Measurements from ENCODE around the gene GLT1D1. TPM values are rescaled to one million over a fixed set of nuclear protein-coding genes. Genes with fewer than 3 reads are reported as not detected.
"Not testable (repeated sequence)": the region's sequence is repeated elsewhere in the genome, so short reads cannot be mapped to it uniquely, and the experiment has no call there.

Gene GLT1D1
- total RNA-seq, 2 experiments from 2014 or later = 0.38 to 0.48 TPM

DNA sequence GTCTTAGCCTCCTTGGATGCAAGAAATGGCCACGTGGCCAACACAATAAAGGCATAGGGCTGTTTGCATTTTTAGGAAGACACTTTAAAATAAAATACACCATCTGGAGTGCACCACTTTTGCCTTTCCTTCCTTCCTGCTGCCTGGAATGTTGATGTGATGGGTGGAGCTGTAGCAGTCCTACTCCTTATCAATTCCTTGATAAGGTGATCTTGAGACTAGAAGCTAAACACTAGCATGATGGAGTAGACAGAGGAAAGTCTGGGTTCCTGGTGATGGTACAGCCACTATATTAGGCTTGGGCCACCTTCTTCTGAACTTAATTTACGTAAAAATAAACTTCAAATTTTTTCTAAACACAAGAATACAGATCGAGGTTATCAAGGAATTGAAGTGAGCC, 2.9 kb upstream of the GLT1D1 start:
- CTCF ChIA-PET = no interaction called here
- POLR2A ChIA-PET = no interaction called here

DNA sequence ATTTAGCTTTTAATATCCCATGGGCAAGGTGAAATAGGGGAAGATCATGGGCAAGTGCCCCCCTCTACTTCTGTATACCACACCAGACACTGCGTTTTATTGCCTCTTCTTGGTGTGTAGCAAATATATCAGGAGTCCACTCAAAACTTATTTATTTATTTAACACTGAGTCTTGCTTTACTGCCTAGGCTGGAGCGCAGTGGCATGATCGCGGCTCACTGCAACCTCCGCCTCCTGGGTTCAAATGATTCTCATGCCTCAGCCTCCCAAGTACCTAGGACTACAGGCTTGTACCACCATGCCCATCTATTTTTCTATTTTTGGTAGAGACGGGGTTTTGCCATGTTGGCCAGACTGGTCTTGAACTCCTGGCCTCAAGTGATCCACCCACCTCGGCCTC, 1.8 kb upstream of the GLT1D1 start:
- POLR2A ChIA-PET, CTCF ChIA-PET: not testable (repeated sequence)

DNA sequence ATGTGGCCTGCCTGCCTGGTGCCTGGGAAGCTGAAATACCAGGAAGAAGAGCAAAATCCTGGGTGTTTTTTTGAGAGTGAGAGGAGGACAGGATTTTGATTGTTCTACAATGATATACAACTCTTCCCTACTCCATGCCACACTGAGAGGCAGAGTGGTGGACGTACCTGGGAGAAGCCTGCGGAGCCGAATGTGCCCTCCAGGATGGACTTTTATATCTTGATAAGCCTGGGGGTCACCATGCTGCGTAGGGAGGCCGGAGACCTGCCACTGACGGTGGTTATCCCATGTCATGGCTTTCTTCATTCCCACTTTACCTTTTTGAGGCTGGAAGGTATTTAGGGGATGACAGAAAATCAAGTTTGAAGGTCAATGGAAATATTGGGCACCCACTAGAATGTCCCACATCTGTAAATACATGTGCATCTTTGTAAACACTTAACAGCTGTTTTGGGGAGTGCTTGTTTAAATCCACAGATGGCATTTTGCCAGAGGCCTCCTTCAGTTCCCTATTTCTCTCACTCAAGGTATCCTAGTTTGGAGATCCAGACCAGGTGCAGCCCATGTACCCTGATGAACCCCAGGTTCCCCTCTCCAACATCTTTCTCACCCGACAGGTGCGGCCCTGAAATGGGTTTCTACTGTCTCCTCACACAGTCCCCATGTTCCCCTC, 1.1 kb upstream of the GLT1D1 start:
- POLR2A ChIA-PET = no interaction called here
- CTCF ChIA-PET = no interaction called here

DNA sequence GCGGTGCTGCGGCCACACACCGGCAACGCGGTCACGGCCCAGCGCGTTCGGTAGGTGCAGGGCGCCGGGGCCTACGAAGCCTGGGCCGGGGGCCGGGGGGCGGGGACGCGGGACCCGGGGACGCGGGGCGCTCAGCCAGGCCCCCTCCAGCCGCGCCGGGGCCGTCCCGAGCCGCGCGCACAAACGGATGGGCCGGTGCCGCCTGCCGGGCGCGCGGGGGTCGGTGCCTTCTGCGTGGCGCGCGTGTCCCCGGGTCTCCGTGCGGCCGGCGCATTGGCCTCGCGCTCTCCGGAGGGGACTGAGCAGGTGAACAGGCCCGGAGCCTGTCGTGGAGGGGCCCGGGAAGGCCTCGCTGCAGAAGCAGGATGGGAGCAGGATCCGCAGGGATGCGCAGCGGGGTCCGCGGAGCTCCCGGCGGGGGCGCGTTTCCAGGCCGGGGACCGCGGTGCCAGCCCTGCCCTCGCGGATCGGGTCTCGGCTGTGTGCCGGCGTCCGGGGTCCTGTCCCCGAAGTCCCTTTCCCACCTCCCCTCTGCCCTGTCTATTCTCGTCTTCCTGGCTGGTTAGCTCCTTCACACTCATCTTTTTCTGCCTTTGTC, 421 bp downstream of the GLT1D1 start:
- POLR2A ChIA-PET = no interaction called here

DNA sequence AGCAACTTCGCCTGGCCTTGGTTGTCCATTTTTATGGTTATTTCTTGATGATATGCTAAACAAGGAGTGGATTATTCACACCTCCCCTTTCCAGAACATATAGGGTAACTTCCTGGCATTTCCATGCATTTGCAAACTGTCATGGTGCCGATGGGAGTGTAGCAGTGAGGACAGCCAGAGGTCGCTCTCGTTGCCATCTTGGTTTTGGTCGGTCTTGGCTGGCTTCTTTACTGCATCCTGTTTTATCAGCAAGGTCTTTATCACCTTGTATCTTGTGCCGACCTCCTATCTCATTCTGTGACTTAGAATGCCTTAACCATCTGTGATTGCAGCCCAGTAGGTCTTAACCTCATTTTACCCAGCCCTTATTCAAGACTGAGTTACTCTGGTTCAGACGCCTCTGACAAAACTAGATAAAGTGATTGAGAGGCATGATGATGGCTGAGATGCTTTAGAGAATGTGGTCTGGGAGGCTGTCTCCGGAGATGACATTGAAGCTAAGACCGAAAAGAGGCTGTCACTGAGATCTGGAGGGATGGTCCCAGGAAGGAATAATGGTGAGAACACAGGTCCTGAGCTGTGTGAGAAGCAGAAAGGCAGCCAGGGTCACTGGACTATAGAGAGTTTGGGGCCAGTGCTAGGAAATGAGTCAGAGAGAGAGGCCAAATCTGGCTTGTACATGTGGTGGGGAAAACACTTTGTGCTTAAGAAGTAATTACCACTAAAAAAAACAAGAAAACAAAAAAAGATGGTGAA, 2.9 kb downstream of the GLT1D1 start:
- CTCF ChIA-PET = no interaction called here
- POLR2A ChIA-PET = no interaction called here

More for the DNA sequence above, 421 bp downstream of the GLT1D1 start:
- CTCF ChIA-PET = no interaction called here

DNA sequence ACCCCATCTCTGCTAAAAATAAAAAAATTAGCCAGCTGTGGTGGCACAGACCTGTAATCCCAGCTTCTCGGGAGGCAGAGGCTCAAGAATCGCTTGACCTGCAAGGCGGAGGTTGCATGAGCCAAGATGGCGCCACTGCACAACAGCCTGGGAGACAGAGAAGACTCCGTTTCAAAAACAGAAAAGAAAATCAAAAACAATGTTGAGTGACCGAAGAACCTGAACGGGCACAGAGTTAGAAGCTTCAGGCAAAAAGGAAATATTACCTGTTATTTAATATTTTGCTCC, 3.5 kb downstream of the GLT1D1 start:
- ChIA-PET POLR2A (no interaction called here), CTCF (no interaction called here)

DNA sequence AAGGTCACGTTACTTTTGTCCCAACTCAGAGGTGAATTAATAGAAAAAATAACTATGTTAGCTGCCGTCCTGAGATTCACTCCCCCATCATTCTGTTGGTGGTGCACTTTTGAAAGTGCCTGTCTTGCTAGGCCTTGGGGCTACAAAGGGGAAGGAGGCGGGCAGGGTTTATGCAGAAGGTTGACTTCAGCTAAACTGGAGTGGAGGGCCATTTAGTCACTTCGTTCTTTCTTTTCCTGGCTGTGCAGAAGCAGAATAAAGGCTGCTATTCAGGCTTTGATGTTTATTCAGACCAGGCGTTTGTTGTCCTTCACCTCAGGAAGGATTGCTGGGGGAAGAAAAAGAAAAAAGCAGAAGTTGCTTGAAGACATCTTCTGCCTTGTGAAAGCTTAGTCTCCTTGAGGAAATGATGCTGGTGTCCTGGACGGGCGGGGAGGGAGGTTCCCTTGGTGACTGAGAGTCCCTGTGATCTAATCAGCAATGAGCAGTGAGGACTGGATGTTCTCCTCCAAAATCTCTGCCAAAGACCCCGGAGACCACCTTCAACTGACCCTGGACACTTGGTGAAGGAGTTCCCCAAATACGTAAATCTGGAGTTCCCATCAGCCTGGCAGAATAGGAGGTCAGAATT, 4.0 kb downstream of the GLT1D1 start:
- POLR2A ChIA-PET = no interaction called here

DNA sequence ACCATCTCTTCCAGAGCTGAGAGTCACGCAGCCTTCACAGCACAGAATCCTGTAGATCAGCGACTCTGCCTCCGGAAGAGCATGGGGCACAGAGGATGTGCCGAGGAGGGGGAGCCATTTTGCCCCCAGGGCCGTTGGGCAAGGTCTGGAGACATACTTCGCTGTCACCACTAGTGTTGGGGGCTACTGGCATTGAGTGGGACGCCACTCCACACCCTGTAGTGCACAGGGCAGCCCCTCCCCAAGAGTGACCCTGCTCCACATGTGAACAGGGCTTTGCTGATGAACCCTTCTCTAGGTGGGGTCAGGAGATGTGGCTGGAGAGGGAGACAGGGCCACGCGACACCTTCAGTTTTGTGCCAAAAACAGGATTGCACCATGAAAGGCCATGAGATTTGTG, 6.0 kb downstream of the GLT1D1 start:
- POLR2A ChIA-PET = no interaction called here
- CTCF ChIA-PET = no interaction called here

More for the DNA sequence above, 4.0 kb downstream of the GLT1D1 start:
- CTCF ChIA-PET = no interaction called here

DNA sequence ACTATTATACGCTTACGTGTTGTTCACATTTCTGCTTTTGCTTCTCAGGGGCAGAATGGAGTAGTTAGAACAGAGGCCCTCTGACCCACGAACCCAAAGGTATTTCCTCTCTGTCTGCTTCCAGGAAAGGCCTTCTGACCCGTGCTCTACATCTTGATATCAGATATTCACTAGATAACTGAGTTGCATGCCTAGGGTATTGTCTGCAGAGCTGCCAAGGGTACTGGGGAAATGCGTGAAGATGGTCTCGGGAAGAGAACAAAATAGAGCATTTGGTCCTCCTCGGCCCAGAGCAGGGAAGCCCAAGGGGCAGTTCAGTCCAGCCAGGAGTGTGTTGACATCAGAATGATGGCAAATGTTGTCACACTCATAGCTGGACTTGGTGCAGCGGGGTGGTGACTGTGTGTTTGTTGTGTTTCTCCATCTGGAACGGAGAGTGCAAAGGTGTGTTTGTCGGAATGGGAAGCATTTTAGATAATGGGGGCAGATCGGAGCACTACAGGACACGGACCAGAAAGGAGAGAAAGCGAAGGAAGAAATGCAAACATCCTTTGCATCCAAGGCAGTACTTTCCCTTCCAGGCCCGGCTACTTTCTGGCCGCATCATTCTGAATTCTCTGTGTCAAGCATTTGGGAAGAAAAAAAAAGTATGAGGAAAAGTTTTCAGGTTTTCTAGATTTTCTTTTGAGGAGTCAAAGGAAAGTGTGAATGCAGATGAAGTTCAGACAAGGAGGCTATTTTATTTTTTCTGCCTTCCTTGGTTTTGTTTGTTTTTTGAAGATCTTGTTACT, 8.1 kb downstream of the GLT1D1 start:
- POLR2A ChIA-PET = no interaction called here
- CTCF ChIA-PET = no interaction called here

DNA sequence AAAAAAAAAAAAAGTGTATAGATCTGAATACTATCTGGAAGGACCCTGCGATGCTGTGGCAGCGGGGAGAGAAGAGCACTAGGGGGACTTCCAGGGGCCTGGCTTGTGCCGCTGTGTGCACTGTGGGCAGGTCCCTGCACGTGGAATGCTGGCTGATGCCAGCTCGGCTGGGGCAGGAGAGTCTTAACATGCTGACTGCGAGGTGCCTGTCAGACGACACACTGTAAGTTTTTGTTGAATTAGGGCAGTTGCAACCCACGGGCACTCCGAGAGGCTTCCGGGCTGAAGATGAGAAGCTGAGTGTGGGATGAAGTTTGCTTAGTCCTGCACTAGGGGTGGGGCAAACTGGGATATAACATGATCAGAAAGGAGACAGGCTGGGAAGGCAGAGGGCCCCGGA, 10.7 kb downstream of the GLT1D1 start:
- CTCF ChIA-PET = no interaction called here

DNA sequence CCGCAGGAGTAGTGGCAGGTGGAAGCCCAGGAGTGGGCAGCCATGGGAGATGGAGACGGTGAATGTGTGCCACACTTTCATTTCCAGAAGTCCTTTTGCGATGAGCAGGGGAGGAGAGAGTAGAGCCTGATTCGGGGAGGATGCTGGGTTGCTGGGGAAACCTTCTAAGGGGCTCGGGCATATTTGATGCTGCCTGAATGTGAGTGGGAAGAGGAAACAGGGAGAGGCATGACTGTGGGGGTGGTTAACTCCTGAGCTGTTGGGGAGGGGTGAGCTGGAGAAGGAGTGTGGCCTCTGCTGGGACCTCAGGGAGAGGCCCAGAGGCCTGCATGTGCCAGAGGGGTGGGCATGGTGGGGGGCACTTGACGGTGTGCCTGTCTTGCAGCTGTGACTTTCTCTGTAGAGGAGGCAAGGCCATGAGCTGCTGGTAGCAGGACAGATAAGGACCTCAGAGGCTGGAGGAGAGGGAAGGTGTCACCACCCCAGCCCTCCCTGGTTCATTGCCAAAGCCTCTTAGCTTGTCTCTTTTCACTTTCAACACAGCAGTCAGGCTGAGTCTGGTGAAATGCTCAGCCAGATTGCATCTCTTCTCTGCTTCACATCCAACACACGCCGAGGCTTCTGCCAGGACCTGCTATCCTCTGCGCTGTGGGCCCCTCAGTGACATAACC, 11.4 kb downstream of the GLT1D1 start:
- POLR2A ChIA-PET = no interaction called here
- CTCF ChIA-PET = no interaction called here

More for the DNA sequence above, 10.7 kb downstream of the GLT1D1 start:
- POLR2A ChIA-PET = no interaction called here

DNA sequence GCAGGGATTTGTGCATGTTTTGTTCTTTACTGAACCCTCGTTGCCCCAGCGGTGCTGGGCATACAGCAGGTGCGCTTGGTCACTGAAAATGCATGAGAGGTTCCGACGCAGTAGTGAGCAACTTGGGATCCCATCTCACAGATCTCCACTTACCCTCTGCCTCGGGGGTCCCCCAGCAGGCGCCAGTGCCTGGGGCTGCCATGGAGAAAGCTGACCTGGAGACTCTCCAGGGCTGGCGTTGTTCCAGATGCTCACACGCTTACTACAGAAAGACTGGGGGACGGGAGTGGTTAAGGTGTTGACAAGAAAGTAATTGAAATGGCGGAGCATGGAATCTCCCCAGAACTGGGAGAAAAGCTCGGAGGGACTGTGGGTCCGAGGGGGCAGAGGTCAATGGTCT, 14.2 kb downstream of the GLT1D1 start:
- ChIA-PET CTCF (no interaction called here), POLR2A (no interaction called here)

DNA sequence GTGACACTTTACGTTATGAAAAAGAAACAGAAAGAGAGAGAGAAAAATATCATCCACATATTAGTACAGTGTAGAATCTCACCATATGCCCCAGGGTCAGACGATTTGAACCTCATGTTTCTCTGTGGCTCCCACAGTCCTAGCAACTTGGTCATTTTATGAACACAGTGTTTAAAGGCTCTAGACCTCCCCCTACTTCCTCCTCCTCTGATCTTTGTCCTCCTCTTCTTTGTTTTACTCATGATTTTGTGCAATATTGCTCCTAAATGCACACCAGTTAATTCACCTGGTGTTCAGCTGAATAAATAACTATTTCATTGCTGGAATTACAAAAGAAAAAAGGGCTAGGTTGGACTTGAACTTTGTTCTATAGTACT, 18.2 kb downstream of the GLT1D1 start:
- ChIA-PET POLR2A (no interaction called here), CTCF (no interaction called here)

DNA sequence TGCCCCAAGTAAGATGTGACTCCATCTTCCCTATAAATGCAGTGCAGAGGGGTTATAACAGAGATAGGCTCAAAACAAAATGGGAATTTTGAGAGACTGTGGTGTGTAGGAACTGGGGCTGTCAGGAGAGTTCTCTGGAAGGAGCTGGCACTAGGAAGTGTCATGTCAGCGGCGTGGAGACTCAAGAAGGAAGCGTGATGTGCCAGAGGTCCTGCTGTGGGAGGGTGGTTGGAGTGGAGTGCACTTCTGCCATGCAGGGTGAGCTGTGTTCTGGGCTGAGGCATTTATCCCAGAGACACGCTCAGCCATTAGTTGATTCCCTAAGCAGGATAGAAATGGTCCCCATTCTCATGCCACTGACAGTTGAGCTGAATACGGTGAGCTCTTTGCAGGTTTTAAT, 19.0 kb downstream of the GLT1D1 start:
- CTCF ChIA-PET = interaction anchor here (0.6 kb wide), 1 partner anchor 18 kb away, joined by 3 read pairs; no protein-coding TSS in a partner anchor
- POLR2A ChIA-PET = no interaction called here

DNA sequence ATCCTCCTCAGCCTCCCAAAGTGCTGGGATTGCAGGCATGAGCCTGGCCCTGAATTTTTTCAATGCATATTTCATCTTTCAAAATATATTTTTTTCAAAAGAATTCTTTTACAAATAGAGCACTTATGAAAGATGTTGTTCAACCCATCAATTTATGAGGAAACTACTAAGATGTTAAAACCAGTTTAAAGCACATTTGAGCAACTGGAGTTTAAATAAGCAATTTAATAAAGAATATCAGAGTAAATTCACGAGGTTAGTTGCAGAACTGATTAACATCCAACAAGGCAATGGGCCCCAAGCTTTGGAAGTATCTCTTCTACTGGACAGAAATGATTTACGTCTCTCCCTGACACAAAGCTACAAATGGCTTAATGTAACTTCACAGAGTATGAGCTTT, 23.3 kb downstream of the GLT1D1 start:
- ChIA-PET POLR2A (no interaction called here), CTCF (no interaction called here)

DNA sequence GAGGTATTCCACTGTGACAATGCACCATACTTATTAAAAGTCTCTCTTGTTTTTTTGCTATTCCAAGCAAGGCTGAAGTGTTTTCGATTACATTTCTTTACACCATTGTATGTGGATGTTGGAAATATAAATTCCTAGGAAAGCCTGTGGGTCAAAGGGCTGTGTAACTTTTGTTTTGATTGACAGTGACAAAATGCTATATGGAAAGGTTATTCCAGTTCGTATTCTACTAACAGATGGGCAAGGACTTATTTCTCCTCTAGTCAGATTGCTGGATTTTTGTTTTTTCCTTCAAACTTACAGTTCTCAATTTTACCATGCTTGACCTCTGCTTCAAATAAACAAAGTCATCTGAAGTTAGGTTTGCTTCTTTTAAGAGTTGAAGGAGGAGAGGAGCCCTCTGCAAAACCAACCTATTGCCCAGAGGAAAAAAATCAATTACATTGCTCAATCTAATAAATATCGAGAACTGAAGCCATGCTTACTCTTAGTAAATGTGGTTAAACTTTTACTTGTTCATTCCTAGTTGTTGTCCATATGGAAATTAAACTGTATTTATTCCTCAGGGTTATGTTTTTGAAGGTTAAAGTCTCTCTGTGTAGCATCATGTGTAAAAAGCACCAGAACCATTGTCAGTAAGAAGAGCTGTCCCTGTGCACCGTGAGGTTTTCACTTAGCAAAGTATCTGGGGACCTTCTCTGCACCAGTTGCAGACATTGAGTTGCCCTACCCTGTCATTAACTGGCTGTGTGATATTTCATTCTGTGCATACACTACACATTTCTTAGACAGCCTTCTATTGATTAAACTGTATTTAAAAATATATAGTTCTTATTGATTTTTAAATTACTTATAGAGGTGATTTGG, 26.9 kb downstream of the GLT1D1 start:
- ChIA-PET CTCF (no interaction called here), POLR2A (no interaction called here)

DNA sequence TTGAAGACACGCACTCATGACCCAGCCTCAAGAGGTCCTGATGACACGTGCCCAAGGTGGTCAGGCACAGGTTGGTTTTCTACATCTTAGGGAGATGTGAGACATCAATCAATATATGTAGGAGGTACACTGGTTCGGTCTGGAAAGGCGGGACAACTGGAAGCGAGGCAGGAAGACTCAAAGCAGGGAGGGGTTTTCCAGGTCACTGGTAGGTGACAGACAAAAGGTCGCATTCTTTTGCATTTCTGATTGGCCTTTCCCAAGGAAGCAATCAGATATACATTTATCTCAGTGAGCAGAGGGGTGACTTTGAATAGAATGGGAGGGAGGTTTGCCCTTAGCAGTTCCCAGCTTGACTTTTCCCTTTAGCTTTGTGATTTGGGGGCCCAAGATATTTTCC, 38.6 kb downstream of the GLT1D1 start:
- ChIA-PET POLR2A (no interaction called here), CTCF (no interaction called here)

DNA sequence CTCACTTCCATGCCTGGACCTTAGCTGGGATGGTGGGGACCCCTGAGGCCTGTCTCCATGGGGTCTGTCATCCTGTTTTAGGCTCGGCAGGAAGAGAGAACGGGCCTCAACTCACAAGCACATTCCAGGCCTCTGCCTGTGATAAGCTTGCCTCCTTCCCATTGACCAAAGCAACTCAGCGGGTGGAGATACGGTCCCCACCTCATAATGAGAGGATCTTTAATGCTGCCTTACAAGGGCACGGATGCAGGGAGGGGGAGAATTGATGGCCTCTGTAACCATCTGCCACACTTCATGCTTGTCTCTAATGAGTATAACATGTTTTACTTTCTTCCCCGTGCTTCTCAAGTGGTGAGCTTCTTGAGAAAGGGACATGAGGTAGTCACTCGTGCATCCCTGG, 50.0 kb downstream of the GLT1D1 start:
- ChIA-PET CTCF (no interaction called here), POLR2A (no interaction called here)

DNA sequence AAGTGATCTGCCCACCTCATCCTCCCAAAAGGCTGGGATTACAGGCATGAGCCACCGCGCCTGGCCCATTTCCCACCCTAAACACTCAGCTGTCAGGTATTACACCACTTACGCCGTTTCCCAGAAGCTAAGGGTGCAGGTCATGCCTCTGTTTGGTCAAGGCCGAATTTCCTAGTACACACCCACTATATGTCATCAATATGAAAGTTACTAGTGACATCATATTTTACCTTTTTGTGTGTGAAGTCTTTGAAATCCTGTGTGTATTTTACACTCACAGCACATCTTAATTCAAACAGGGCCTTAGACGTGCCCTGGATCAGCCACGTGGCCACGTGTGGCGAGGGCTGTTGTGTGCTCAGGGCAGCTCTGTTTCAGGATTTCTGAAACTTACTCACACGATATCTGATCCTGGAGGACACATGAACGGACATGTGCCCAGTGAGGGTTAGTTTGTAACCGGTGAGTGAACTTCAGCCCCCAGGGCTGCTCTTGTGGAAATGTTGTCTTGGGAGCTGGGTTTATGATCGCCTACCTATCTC, 51.8 kb downstream of the GLT1D1 start:
- CTCF ChIA-PET = no interaction called here
- POLR2A ChIA-PET = no interaction called here
